Astrocyte (in vitro differentiated cells and primary cell): ENCODE measurements around the gene CHCHD3. TPM values are rescaled to one million over a fixed set of nuclear protein-coding genes. Genes with fewer than 3 reads are reported as not detected.

Experiments used
- DNase-seq: peaks from one replicate; pipeline ENCODE4 v3.0.0-alpha.2; 2010; ENCODE audit warnings: low read depth
- FAIRE-seq: peaks from 2 replicates; lab custom pipeline; 2011; peaks lifted over from hg19 to GRCh38; lab: Jason Lieb, UNC
- H2AFZ ChIP-seq: 2 replicates; pipeline ENCODE4 v1.6.0; 2012; ENCODE audit warnings: low read depth, low read length, inconsistent platforms
- H3K27ac ChIP-seq: 2 replicates; pipeline ENCODE4 v1.5.1; 2011; ENCODE audit warnings: low read depth, low read length, inconsistent platforms
- H3K27me3 ChIP-seq: 2 replicates; pipeline ENCODE4 v1.6.0; 2011; ENCODE audit warnings: low read length, inconsistent platforms; ENCODE audit not compliant: insufficient read depth
- H3K36me3 ChIP-seq: 2 replicates; pipeline ENCODE4 v1.5.1; 2011; ENCODE audit warnings: low read length, inconsistent platforms; ENCODE audit not compliant: insufficient read depth
- H3K4me1 ChIP-seq: 2 replicates; pipeline ENCODE4 v1.5.1; 2011; ENCODE audit warnings: low read length, inconsistent platforms; ENCODE audit not compliant: insufficient read depth
- H3K4me2 ChIP-seq: 2 replicates; pipeline ENCODE4 v1.6.0; 2012; ENCODE audit warnings: low read length, inconsistent platforms
- H3K4me3 ChIP-seq: 2 replicates; pipeline ENCODE4 v1.5.1; 2011; ENCODE audit warnings: low read depth, mild to moderate bottlenecking, low read length, inconsistent platforms; ENCODE audit not compliant: insufficient read depth
- H3K79me2 ChIP-seq: 2 replicates; pipeline ENCODE4 v1.6.0; 2012; ENCODE audit warnings: mild to moderate bottlenecking, low read length, inconsistent platforms; ENCODE audit not compliant: insufficient read depth
- H3K9ac ChIP-seq: 2 replicates; pipeline ENCODE4 v1.6.0; 2012; ENCODE audit warnings: mild to moderate bottlenecking, low read length, inconsistent platforms
- H3K9me3 ChIP-seq: 2 replicates; pipeline ENCODE4 v1.5.1; 2012; ENCODE audit warnings: low read depth, mild to moderate bottlenecking, low read length, inconsistent platforms; ENCODE audit not compliant: insufficient read depth
- H4K20me1 ChIP-seq: 2 replicates; pipeline ENCODE4 v1.6.0; 2012; ENCODE audit warnings: low read length, inconsistent platforms; ENCODE audit not compliant: insufficient read depth
- H3K27ac Mint-ChIP-seq: one replicate; pipeline ENCODE4 v1.8.0; 2021; ENCODE audit warnings: mild to moderate bottlenecking, mixed read lengths; ENCODE audit not compliant: unreplicated experiment
- H3K27me3 Mint-ChIP-seq: one replicate; pipeline ENCODE4 v1.8.0; 2021; ENCODE audit warnings: low read depth, mixed read lengths; ENCODE audit not compliant: unreplicated experiment
- H3K36me3 Mint-ChIP-seq: one replicate; pipeline ENCODE4 v1.8.0; 2021; ENCODE audit warnings: low read depth, mixed read lengths; ENCODE audit not compliant: unreplicated experiment
- H3K4me1 Mint-ChIP-seq: one replicate; pipeline ENCODE4 v1.8.0; 2021; ENCODE audit warnings: low read depth, mixed read lengths; ENCODE audit not compliant: unreplicated experiment
- H3K4me3 Mint-ChIP-seq: one replicate; pipeline ENCODE4 v1.8.0; 2021; ENCODE audit warnings: mild to moderate bottlenecking, moderate library complexity, mixed read lengths; ENCODE audit not compliant: unreplicated experiment
- H3K9me3 Mint-ChIP-seq: one replicate; pipeline ENCODE4 v1.8.0; 2021; ENCODE audit warnings: mild to moderate bottlenecking, mixed read lengths; ENCODE audit not compliant: unreplicated experiment
- EZH2 ChIP-seq: IDR thresholded peaks from 2 replicates; pipeline ENCODE4 v1.6.1; 2012; ENCODE audit warnings: mild to moderate bottlenecking, low read length, inconsistent platforms; ENCODE audit not compliant: insufficient read depth
- total RNA-seq: library from RNA; stranded (reverse); gene quantifications from 2 replicates; pipeline ENCODE4 v1.2.1, GENCODE V29; 2021
- TF ChIP-seq, protein P1 (sequence below): IDR thresholded peaks from 2 replicates; pipeline ENCODE4 v1.5.1; 2011; ENCODE audit warnings: low read depth, mild to moderate bottlenecking, inconsistent platforms, low read length, moderate library complexity; ENCODE audit not compliant: insufficient read depth

Gene CHCHD3
- total RNA-seq, 1 donor from 2014 or later = 63.1 TPM

DNA sequence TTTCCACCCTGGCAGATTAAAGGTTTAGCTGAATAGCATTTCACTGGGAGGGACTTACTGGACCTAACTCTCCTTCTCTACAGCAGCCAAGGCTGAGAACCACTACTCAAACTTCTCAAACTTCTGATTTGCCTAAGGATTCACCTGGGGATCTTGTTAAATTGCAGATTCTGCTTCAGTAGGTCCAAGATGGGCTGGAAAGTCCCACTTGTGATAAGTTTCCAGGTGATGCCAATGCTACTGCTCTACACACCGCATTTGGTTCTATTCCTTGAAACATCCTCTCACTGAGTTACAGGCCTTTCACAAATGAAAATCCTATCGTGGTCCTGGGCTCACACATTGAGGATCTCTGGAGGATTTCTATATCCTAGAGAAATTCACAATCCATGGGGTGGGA is 147.9 kb downstream of the CHCHD3 start:
- no peak for DNase-seq

DNA sequence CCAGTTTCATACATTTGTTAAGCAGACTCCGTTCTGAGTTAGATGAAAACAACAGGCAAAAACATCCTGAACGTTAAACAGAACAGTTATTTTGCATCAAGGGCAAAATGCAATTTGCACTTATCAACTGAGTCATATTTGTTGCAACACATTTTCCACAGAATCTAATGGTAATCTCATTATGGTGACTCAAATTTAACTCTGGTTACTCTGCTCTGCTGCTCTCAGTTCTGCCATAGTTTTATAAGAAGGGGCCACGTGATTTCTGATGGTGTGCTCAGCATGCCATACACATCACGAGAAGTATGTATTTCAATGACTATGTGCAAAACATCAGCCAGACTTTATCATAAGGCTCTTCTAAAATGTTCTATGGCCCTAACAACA is 148.8 kb downstream of the CHCHD3 start:
- H3K9me3 ChIP-seq = no peaks in the 10 kb centered on the region
- no peak for FAIRE-seq
- H3K9ac ChIP-seq = no peak overlapping the region
- no peak overlapping the region for H2AFZ ChIP-seq
- H4K20me1 ChIP-seq = peaks cover 15% of the 10 kb centered on the region
- H3K36me3 Mint-ChIP-seq = peaks cover 2% of the 10 kb centered on the region
- no peaks in the 10 kb centered on the region for H3K27me3 ChIP-seq
- H3K4me1 ChIP-seq = peaks cover 4% of the 10 kb centered on the region
- no peaks in the 10 kb centered on the region for H3K9me3 Mint-ChIP-seq
- H3K27ac ChIP-seq = no peak overlapping the region
- no peak overlapping the region for H3K4me3 ChIP-seq
- no peaks in the 10 kb centered on the region for H3K27me3 Mint-ChIP-seq
- H3K79me2 ChIP-seq = no peaks in the 10 kb centered on the region
- peak; percentile 82 for DNase-seq
- no peaks in the 10 kb centered on the region for H3K36me3 ChIP-seq
- peak overlapping the region; percentile 8 for H3K4me2 ChIP-seq
- no peak for TF ChIP-seq EZH2
- TF ChIP-seq, protein P1, sequence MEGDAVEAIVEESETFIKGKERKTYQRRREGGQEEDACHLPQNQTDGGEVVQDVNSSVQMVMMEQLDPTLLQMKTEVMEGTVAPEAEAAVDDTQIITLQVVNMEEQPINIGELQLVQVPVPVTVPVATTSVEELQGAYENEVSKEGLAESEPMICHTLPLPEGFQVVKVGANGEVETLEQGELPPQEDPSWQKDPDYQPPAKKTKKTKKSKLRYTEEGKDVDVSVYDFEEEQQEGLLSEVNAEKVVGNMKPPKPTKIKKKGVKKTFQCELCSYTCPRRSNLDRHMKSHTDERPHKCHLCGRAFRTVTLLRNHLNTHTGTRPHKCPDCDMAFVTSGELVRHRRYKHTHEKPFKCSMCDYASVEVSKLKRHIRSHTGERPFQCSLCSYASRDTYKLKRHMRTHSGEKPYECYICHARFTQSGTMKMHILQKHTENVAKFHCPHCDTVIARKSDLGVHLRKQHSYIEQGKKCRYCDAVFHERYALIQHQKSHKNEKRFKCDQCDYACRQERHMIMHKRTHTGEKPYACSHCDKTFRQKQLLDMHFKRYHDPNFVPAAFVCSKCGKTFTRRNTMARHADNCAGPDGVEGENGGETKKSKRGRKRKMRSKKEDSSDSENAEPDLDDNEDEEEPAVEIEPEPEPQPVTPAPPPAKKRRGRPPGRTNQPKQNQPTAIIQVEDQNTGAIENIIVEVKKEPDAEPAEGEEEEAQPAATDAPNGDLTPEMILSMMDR = no peak
- H3K4me3 Mint-ChIP-seq = no peak overlapping the region
- no peaks in the 10 kb centered on the region for H3K4me1 Mint-ChIP-seq
- H3K27ac Mint-ChIP-seq = no peak overlapping the region

More for the DNA sequence above, 147.9 kb downstream of the CHCHD3 start:
- H3K79me2 ChIP-seq = no peaks in the 10 kb centered on the region
- no peak overlapping the region for H3K4me3 Mint-ChIP-seq
- peaks cover 15% of the 10 kb centered on the region for H4K20me1 ChIP-seq
- H3K27ac ChIP-seq = no peak overlapping the region
- no peak overlapping the region for H3K27ac Mint-ChIP-seq
- no peaks in the 10 kb centered on the region for H3K4me1 Mint-ChIP-seq
- no peaks in the 10 kb centered on the region for H3K27me3 Mint-ChIP-seq
- no peak overlapping the region for H3K9ac ChIP-seq
- H2AFZ ChIP-seq = no peak overlapping the region
- TF ChIP-seq, protein P1 = no peak
- H3K36me3 ChIP-seq = no peaks in the 10 kb centered on the region
- no peak overlapping the region for H3K4me3 ChIP-seq
- peaks cover 2% of the 10 kb centered on the region for H3K36me3 Mint-ChIP-seq
- no peak for FAIRE-seq
- peaks cover 4% of the 10 kb centered on the region for H3K4me1 ChIP-seq
- H3K9me3 ChIP-seq = no peaks in the 10 kb centered on the region
- H3K4me2 ChIP-seq = no peak overlapping the region
- no peaks in the 10 kb centered on the region for H3K9me3 Mint-ChIP-seq
- no peaks in the 10 kb centered on the region for H3K27me3 ChIP-seq

DNA sequence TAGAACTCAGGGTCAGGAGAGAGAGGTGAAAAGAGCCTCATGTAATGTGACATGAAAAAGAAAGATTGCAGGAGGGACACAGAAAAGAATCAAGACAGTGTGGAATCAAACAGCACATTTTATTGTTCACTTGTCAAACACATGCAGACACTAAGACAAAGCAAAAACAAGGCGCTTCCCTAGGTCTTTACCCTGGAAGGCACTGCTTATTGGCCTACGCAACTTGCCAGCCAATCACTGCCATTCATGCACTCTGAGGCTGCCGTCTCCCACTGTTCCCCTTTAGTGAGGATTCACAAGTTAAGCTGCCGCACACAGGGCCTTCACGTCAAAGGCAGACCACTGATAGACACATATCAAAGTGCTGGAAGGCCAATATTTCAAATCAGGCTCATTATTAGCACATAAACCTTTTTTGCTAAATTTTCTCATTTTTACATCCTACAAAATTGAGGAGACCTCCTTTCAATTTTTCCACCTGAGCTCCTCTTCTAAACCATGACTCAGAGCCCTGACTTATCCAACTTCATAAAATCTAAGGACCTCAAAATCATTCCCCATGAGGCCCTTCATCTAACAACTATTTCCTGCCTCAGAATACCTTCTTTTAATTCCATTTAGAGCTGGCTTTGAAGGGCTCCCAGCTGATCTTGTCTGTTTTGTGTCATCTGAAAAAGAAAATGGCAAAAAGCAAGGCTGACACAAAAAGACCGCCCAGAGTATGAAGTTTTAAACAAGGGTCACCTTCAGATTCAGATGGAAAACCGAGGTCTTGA is 149.4 kb downstream of the CHCHD3 start:
- no peak overlapping the region for H3K4me3 Mint-ChIP-seq
- no peak overlapping the region for H3K27ac Mint-ChIP-seq
- Histone ChIP-seq H3K9ac (no peak overlapping the region), H3K4me2 (peak overlapping the region; percentile 8), H3K4me3 (no peak overlapping the region), H2AFZ (no peak overlapping the region), H3K27ac (no peak overlapping the region), H3K27me3 (no peaks in the 10 kb centered on the region), H4K20me1 (peaks cover 15% of the 10 kb centered on the region), H3K79me2 (no peaks in the 10 kb centered on the region), H3K4me1 (peaks cover 4% of the 10 kb centered on the region), H3K36me3 (no peaks in the 10 kb centered on the region), H3K9me3 (no peaks in the 10 kb centered on the region)
- no peak for FAIRE-seq
- TF ChIP-seq, protein P1 = no peak
- TF ChIP-seq EZH2 = no peak
- no peaks in the 10 kb centered on the region for H3K4me1 Mint-ChIP-seq
- H3K9me3 Mint-ChIP-seq = no peaks in the 10 kb centered on the region
- H3K36me3 Mint-ChIP-seq = peaks cover 2% of the 10 kb centered on the region
- no peaks in the 10 kb centered on the region for H3K27me3 Mint-ChIP-seq
- peak; percentile 20 for DNase-seq
